B cell (primary cell): ENCODE measurements around the gene WDR41.
"Not testable (repeated sequence)": the region's sequence is repeated elsewhere in the genome, so short reads cannot be mapped to it uniquely, and the experiment has no call there.

ENCODE experiments used
- EZH2 ChIP-seq: IDR thresholded peaks from 2 replicates; pipeline ENCODE4 v1.6.1; 2012; ENCODE audit warnings: borderline replicate concordance, low read depth, mild to moderate bottlenecking, moderate library complexity, low read length; ENCODE audit not compliant: insufficient read depth, poor library complexity, severe bottlenecking
- TF ChIP-seq, protein P1 (sequence below): fragments of 200-600 bp; IDR thresholded peaks from one replicate; pipeline ENCODE4 v1.8.0; 2022; ENCODE audit warnings: antibody characterized with exemption, mild to moderate bottlenecking

DNA sequence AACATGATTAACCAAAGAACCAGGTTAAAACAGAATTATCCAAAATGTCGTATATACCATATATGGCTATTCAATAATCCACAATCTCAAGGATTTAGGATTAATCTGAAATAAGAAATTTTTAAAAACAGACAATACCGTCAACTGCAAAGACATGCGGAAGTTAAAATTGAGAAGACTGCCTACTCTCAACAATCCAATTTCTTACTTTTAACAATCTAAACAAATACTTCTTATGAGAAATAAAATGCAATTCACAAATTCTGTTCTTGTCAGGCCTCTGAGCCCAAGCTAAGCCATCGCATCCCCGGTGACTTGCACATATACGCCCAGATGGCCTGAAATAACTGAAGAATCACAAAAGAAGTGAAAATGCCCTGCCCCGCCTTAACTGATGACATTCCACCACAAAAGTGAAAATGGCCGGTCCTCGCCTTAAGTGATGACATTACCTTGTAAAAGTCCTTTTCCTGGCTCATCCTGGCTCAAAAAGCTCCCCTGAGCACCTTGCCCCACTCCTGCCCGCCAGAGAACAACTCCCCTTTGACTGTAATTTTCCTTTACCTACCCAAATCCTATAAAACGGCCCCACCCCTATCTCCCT is 1.3 kb downstream of the WDR41 start:
- TF ChIP-seq, protein P1, sequence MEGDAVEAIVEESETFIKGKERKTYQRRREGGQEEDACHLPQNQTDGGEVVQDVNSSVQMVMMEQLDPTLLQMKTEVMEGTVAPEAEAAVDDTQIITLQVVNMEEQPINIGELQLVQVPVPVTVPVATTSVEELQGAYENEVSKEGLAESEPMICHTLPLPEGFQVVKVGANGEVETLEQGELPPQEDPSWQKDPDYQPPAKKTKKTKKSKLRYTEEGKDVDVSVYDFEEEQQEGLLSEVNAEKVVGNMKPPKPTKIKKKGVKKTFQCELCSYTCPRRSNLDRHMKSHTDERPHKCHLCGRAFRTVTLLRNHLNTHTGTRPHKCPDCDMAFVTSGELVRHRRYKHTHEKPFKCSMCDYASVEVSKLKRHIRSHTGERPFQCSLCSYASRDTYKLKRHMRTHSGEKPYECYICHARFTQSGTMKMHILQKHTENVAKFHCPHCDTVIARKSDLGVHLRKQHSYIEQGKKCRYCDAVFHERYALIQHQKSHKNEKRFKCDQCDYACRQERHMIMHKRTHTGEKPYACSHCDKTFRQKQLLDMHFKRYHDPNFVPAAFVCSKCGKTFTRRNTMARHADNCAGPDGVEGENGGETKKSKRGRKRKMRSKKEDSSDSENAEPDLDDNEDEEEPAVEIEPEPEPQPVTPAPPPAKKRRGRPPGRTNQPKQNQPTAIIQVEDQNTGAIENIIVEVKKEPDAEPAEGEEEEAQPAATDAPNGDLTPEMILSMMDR, result not testable (repeated sequence)
- TF ChIP-seq EZH2, result not testable (repeated sequence)
